ENCODE data around the gene DLGAP4.

DNA sequence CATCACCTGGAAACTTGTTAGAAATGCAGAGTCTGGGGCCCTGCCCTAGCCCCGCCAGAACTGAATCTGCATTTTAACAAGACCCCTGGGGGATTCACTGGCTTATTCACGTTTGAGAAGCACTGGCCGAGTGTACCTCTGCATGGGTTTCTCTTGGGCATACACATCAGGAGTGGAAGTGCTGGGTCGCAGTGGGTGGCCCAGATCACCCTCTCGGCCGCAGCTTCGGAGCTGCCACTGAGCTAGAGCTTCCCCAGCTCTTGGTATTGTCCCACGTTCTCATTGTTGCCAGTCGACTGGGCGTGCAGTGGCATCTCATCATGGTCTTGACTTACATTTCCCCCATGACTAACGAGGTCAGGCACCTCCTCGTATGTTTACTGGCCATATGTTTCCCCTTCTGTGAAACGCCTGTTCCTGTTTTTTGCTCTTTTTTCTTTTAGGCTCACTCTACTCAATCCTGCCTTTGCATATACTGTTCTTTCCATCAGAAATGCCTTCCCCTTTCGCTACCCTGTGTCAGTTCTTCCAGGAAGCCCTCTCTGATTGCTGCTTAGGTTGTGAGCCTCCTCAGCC, 3.0 kb upstream of the DLGAP4 start:
- TF ChIP-seq PPARA (CRISPR knock-in tag; IDR thresholded peaks at IDR 0.05; ENCODE audit: borderline replicate concordance) (no peak), GLIS3 (CRISPR knock-in tag; IDR thresholded peaks at IDR 0.05) (no peak)
- TF ChIP-seq, protein P1, sequence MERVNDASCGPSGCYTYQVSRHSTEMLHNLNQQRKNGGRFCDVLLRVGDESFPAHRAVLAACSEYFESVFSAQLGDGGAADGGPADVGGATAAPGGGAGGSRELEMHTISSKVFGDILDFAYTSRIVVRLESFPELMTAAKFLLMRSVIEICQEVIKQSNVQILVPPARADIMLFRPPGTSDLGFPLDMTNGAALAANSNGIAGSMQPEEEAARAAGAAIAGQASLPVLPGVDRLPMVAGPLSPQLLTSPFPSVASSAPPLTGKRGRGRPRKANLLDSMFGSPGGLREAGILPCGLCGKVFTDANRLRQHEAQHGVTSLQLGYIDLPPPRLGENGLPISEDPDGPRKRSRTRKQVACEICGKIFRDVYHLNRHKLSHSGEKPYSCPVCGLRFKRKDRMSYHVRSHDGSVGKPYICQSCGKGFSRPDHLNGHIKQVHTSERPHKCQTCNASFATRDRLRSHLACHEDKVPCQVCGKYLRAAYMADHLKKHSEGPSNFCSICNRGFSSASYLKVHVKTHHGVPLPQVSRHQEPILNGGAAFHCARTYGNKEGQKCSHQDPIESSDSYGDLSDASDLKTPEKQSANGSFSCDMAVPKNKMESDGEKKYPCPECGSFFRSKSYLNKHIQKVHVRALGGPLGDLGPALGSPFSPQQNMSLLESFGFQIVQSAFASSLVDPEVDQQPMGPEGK (CRISPR knock-in tag; IDR thresholded peaks at IDR 0.05; ENCODE audit: borderline replicate concordance): no peak
- TF ChIP-seq, protein P2, sequence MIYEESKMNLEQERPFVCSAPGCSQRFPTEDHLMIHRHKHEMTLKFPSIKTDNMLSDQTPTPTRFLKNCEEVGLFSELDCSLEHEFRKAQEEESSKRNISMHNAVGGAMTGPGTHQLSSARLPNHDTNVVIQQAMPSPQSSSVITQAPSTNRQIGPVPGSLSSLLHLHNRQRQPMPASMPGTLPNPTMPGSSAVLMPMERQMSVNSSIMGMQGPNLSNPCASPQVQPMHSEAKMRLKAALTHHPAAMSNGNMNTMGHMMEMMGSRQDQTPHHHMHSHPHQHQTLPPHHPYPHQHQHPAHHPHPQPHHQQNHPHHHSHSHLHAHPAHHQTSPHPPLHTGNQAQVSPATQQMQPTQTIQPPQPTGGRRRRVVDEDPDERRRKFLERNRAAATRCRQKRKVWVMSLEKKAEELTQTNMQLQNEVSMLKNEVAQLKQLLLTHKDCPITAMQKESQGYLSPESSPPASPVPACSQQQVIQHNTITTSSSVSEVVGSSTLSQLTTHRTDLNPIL (CRISPR knock-in tag; IDR thresholded peaks at IDR 0.05; ENCODE audit: low read depth): no peak

All from SK-N-SH treated with all-trans-retinoic acid at 6 μM for 48 hours (cell line).